ENCODE results near the gene ASTL.

DNA sequence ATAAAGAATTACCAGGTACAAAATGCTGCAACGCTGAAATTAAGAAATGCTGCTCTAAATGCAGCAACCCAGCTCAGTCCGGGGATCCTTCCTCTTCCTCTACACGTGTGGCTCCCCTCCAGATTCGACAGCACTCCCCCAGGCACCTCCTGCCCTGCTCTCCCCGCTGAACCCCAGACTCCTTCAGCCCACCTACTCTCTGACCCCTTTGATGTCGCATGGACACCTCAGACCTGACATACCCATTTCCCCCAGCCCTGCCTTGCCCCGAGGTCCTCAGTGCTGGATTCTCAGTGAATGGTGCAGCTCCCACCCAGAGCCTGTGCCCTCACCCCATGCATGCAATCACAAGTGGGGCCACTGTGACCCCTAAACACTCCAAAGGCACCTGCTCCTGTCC, 17.3 kb downstream of the ASTL start:
- TF ChIP-seq, protein P1, sequence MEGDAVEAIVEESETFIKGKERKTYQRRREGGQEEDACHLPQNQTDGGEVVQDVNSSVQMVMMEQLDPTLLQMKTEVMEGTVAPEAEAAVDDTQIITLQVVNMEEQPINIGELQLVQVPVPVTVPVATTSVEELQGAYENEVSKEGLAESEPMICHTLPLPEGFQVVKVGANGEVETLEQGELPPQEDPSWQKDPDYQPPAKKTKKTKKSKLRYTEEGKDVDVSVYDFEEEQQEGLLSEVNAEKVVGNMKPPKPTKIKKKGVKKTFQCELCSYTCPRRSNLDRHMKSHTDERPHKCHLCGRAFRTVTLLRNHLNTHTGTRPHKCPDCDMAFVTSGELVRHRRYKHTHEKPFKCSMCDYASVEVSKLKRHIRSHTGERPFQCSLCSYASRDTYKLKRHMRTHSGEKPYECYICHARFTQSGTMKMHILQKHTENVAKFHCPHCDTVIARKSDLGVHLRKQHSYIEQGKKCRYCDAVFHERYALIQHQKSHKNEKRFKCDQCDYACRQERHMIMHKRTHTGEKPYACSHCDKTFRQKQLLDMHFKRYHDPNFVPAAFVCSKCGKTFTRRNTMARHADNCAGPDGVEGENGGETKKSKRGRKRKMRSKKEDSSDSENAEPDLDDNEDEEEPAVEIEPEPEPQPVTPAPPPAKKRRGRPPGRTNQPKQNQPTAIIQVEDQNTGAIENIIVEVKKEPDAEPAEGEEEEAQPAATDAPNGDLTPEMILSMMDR (IDR thresholded peaks at IDR 0.05), result no peak
- TF ChIP-seq EZH2 (IDR thresholded peaks at IDR 0.05), result no peak

Measured in neural progenitor cell (in vitro differentiated cells).